ENCODE results near the gene TOP3A.

DNA sequence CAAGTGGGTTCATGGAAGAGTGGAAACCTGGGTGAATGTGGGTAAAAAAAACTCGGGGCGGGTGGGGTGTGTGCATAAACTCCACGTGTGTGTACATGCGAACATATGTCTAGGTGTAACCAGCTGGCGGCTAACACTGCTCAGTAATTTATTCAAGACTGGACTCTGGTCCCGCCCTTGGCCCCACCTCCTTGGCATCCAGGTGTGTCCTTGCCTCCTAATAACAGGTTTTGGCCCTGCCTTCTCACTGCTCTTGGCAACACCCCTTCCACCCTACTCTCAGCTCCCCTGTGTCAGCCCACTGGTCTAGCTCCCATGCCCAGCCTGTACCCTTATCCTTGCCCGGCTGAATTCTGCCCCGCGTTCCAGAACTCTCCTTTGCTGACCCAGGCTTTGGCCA is 64.5 kb downstream of the TOP3A start:
- TF ChIP-seq POLR2AphosphoS5 (IDR thresholded peaks at IDR 0.05; ENCODE audit: low read depth) (no peak), EZH2 (IDR thresholded peaks at IDR 0.05; ENCODE audit: low read depth, unreplicated experiment) (no peak), EZH2phosphoT487 (IDR thresholded peaks at IDR 0.05; ENCODE audit: unreplicated experiment) (no peak), JUNB (IDR thresholded peaks at IDR 0.05; ENCODE audit: unreplicated experiment) (no peak), CREB1 (CRISPR knock-in tag; IDR thresholded peaks at IDR 0.05; ENCODE audit: low read depth) (no peak), STAT1 (IDR thresholded peaks at IDR 0.05; ENCODE audit: unreplicated experiment) (no peak), ZNF114 (CRISPR knock-in tag; IDR thresholded peaks at IDR 0.05) (no peak)
- TF ChIP-seq, protein P1, sequence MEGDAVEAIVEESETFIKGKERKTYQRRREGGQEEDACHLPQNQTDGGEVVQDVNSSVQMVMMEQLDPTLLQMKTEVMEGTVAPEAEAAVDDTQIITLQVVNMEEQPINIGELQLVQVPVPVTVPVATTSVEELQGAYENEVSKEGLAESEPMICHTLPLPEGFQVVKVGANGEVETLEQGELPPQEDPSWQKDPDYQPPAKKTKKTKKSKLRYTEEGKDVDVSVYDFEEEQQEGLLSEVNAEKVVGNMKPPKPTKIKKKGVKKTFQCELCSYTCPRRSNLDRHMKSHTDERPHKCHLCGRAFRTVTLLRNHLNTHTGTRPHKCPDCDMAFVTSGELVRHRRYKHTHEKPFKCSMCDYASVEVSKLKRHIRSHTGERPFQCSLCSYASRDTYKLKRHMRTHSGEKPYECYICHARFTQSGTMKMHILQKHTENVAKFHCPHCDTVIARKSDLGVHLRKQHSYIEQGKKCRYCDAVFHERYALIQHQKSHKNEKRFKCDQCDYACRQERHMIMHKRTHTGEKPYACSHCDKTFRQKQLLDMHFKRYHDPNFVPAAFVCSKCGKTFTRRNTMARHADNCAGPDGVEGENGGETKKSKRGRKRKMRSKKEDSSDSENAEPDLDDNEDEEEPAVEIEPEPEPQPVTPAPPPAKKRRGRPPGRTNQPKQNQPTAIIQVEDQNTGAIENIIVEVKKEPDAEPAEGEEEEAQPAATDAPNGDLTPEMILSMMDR (conservative IDR thresholded peaks at IDR 0.05; ENCODE audit: low read depth in 2 of 2): no peak
- TF ChIP-seq, protein P2, sequence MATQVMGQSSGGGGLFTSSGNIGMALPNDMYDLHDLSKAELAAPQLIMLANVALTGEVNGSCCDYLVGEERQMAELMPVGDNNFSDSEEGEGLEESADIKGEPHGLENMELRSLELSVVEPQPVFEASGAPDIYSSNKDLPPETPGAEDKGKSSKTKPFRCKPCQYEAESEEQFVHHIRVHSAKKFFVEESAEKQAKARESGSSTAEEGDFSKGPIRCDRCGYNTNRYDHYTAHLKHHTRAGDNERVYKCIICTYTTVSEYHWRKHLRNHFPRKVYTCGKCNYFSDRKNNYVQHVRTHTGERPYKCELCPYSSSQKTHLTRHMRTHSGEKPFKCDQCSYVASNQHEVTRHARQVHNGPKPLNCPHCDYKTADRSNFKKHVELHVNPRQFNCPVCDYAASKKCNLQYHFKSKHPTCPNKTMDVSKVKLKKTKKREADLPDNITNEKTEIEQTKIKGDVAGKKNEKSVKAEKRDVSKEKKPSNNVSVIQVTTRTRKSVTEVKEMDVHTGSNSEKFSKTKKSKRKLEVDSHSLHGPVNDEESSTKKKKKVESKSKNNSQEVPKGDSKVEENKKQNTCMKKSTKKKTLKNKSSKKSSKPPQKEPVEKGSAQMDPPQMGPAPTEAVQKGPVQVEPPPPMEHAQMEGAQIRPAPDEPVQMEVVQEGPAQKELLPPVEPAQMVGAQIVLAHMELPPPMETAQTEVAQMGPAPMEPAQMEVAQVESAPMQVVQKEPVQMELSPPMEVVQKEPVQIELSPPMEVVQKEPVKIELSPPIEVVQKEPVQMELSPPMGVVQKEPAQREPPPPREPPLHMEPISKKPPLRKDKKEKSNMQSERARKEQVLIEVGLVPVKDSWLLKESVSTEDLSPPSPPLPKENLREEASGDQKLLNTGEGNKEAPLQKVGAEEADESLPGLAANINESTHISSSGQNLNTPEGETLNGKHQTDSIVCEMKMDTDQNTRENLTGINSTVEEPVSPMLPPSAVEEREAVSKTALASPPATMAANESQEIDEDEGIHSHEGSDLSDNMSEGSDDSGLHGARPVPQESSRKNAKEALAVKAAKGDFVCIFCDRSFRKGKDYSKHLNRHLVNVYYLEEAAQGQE (IDR thresholded peaks at IDR 0.05; ENCODE audit: unreplicated experiment): no peak
- TF ChIP-seq, protein P3, sequence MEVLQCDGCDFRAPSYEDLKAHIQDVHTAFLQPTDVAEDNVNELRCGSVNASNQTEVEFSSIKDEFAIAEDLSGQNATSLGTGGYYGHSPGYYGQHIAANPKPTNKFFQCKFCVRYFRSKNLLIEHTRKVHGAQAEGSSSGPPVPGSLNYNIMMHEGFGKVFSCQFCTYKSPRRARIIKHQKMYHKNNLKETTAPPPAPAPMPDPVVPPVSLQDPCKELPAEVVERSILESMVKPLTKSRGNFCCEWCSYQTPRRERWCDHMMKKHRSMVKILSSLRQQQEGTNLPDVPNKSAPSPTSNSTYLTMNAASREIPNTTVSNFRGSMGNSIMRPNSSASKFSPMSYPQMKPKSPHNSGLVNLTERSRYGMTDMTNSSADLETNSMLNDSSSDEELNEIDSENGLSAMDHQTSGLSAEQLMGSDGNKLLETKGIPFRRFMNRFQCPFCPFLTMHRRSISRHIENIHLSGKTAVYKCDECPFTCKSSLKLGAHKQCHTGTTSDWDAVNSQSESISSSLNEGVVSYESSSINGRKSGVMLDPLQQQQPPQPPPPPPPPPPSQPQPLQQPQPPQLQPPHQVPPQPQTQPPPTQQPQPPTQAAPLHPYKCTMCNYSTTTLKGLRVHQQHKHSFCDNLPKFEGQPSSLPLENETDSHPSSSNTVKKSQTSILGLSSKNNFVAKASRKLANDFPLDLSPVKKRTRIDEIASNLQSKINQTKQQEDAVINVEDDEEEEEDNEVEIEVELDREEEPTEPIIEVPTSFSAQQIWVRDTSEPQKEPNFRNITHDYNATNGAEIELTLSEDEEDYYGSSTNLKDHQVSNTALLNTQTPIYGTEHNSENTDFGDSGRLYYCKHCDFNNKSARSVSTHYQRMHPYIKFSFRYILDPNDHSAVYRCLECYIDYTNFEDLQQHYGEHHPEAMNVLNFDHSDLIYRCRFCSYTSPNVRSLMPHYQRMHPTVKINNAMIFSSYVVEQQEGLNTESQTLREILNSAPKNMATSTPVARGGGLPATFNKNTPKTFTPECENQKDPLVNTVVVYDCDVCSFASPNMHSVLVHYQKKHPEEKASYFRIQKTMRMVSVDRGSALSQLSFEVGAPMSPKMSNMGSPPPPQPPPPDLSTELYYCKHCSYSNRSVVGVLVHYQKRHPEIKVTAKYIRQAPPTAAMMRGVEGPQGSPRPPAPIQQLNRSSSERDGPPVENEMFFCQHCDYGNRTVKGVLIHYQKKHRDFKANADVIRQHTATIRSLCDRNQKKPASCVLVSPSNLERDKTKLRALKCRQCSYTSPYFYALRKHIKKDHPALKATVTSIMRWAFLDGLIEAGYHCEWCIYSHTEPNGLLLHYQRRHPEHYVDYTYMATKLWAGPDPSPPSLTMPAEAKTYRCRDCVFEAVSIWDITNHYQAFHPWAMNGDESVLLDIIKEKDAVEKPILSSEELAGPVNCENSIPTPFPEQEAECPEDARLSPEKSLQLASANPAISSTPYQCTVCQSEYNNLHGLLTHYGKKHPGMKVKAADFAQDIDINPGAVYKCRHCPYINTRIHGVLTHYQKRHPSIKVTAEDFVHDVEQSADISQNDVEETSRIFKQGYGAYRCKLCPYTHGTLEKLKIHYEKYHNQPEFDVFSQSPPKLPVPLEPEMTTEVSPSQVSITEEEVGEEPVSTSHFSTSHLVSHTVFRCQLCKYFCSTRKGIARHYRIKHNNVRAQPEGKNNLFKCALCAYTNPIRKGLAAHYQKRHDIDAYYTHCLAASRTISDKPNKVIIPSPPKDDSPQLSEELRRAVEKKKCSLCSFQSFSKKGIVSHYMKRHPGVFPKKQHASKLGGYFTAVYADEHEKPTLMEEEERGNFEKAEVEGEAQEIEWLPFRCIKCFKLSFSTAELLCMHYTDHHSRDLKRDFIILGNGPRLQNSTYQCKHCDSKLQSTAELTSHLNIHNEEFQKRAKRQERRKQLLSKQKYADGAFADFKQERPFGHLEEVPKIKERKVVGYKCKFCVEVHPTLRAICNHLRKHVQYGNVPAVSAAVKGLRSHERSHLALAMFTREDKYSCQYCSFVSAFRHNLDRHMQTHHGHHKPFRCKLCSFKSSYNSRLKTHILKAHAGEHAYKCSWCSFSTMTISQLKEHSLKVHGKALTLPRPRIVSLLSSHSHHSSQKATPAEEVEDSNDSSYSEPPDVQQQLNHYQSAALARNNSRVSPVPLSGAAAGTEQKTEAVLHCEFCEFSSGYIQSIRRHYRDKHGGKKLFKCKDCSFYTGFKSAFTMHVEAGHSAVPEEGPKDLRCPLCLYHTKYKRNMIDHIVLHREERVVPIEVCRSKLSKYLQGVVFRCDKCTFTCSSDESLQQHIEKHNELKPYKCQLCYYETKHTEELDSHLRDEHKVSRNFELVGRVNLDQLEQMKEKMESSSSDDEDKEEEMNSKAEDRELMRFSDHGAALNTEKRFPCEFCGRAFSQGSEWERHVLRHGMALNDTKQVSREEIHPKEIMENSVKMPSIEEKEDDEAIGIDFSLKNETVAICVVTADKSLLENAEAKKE (CRISPR knock-in tag; IDR thresholded peaks at IDR 0.05): no peak

Data from GM23338 (cell line).